Psoas muscle (tissue), 8 donors: Measurements from ENCODE around the gene CTNNBIP1. TPM values are rescaled to one million over a fixed set of nuclear protein-coding genes. Genes with fewer than 3 reads are reported as not detected.
A peak's percentile ranks its signal among the peaks of the same experiment; 100 is the strongest.

Experiments
- ATAC-seq, 4 donors: fragments of 200-7000 bp; cut with Tn5 transposase; one replicate each; pipeline ENCODE4 v1.9.1; 2020; ENCODE audit warnings: moderate library complexity in 3 of 4, mild to moderate bottlenecking in 2 of 4
- DNase-seq, 2 donors: peaks; one replicate each; pipeline ENCODE4 v3.0.0-alpha.2; 2020
- H3K27ac ChIP-seq: fragments of 200-600 bp; one replicate; pipeline ENCODE4 v1.8.0; 2022
- H3K27me3 ChIP-seq, 3 donors: fragments of 200-600 bp in 1 of 3; one replicate each; pipeline versions ENCODE4 v1.6.1 to v1.8.0; 2013 to 2022; ENCODE audit warnings: low read length in 2 of 3, mild to moderate bottlenecking in 2 of 3, moderate library complexity in 1 of 3; ENCODE audit not compliant: insufficient read depth in 3 of 3
- H3K36me3 ChIP-seq, 2 donors: fragments of 200-600 bp in 1 of 2; one replicate each; pipeline versions ENCODE4 v1.6.1 to v1.8.0; 2013 to 2022; ENCODE audit warnings: low read depth in 1 of 2, mild to moderate bottlenecking in 1 of 2, moderate library complexity in 1 of 2; ENCODE audit not compliant: insufficient read depth in 1 of 2
- H3K4me1 ChIP-seq: fragments of 200-600 bp; one replicate; pipeline ENCODE4 v1.8.0; 2022
- H3K4me3 ChIP-seq: fragments of 200-600 bp; one replicate; pipeline ENCODE4 v1.8.0; 2022; ENCODE audit warnings: mild to moderate bottlenecking
- H3K9me3 ChIP-seq: fragments of 200-600 bp; one replicate; pipeline ENCODE4 v1.8.0; 2022
- CTCF ChIP-seq: fragments of 200-600 bp; IDR thresholded peaks from one replicate; pipeline ENCODE4 v1.8.0; 2022; ENCODE audit warnings: antibody characterized with exemption
- WGBS, 3 donors: extraction: QIAGEN DNeasy Blood & Tissue Kit; methylation state at CpG; one replicate each; pipeline versions ENCODE4 v1.1.6 to v1.1.7; 2013; 5-methylcytosine and 5-hydroxymethylcytosine counted together
- intact Hi-C, 2 donors: fragments of 100-400 bp; cut with DNase I; formaldehyde crosslinking; loops; one replicate each; pipeline versions ENCODE4 v1.11.0 to v1.14.2; 2022
- polyA plus RNA-seq, 3 donors: library from polyadenylated mRNA; stranded (reverse); fragments of 200-250 nt; gene quantifications; one replicate each; pipeline ENCODE4 v1.2.3, GENCODE V29; 2013
- total RNA-seq, 4 donors: library from RNA; stranded (reverse); fragmentation: NEBNext Ultra II Directional in 2 of 4; extraction: Animal tissue kit (Norgen Biotek cat#: 25700) in 2 of 4; gene quantifications; one replicate each; pipeline versions ENCODE4 v1.2.1 to v1.2.4, GENCODE V29; 2021 to 2023
- donor health status: healthy with polysubstance abuse.
- donor health status: DM: no; HTN: no; CAD: no; lungs with moderate emphysema.
- donor health status: Bipolar disorder and iron deficiency.
- donor health status: healthy.
- donor health status: DM: yes; HTN: yes; CAD: no.
- donor health status: DM: no; HTN: no; CAD: no.
- donor health status: DM: no; HTN: no; CAD: no.
- donor health status: DM: yes; HTN: yes; CAD: no.

CTNNBIP1 gene
- total and polyA plus RNA-seq, 7 donors: 5.9 to 18.5 (median 12.7) TPM

GRCh38 chr1:9890224-9890731 is 19.8 kb downstream of the CTNNBIP1 start:
- 32 to 42% (median 34%) methylated on average over 6 of the region's 6 CpGs for whole genome bisulfite sequencing, 3 donors
- DNase-seq (peak; percentile 45 to 74), ATAC-seq (peak; percentile 87 to 93 (median 91))
- no peaks in the 10 kb centered on the region for H3K36me3 ChIP-seq
- intact Hi-C loops: no loop called here
- H3K9me3 ChIP-seq: no peaks in the 10 kb centered on the region
- H3K27me3 ChIP-seq: no peaks in the 10 kb centered on the region
- peak overlapping the region; percentile 69 for H3K27ac ChIP-seq
- peaks cover 16% of the 10 kb centered on the region for H3K4me1 ChIP-seq
- TF ChIP-seq CTCF: no peak
- H3K4me3 ChIP-seq: no peak overlapping the region

DNA sequence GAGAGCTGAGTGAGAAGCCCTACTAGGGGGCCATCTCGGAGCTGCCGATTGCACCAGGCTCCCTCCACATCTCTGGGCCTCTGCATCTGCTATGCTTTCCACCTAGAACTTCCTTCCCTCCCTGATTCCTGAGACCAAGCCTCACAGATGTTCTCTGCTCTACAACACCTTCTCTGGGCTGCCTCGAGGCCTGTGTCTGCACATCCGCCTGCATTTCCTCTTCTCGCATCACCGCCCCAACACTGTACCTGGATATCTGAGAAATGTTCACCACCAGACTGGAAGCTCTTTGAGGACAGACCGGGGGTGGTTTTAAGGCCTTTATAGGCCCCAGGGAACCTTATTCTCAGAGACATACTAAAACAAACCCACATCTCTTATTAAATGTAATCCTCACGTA is 20.7 kb downstream of the CTNNBIP1 start:
- no peaks in the 10 kb centered on the region for H3K36me3 ChIP-seq
- H3K4me1 ChIP-seq: peaks cover 16% of the 10 kb centered on the region
- H3K9me3 ChIP-seq: no peaks in the 10 kb centered on the region
- H3K27me3 ChIP-seq: no peaks in the 10 kb centered on the region
- DNase-seq (peak in 1 of 2 donors; percentile 12), ATAC-seq (no peak)
- H3K4me3 ChIP-seq: no peak overlapping the region
- intact Hi-C loops: no loop called here
- TF ChIP-seq CTCF: no peak
- 79 to 86% (median 84%) methylated on average over 8 of the region's 8 CpGs for WGBS, 3 donors
- peak overlapping the region; percentile 69 for H3K27ac ChIP-seq

DNA sequence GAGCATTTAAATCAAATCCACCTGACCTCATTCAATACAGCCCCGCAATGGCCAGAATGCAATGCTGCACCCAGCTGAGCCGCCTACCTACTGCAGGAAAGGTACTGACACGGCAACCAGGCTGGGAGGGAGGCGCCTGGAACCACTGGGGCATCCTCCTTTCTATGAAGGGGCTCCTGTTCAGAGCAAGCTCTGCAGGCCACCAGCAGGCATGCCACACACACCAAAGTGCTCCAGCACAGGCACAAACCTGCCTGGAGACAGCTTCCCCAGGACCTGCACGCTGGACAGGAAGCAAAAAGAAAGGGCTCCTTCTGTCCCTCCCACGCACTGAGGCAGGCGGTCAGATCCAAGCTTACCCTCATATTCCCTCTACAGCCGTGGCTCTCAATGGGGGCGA is 21.2 kb downstream of the CTNNBIP1 start:
- ATAC-seq: no peak
- Histone ChIP-seq H3K27ac (no peak overlapping the region), H3K9me3 (no peaks in the 10 kb centered on the region)

GRCh38 chr1:9887070-9887469 is 23.0 kb downstream of the CTNNBIP1 start:
- no peaks in the 10 kb centered on the region for H3K36me3 ChIP-seq
- H3K4me3 ChIP-seq: no peak overlapping the region
- H3K27me3 ChIP-seq: no peaks in the 10 kb centered on the region
- 91 to 94% (median 92%) methylated on average over 4 of the region's 4 CpGs for WGBS, 3 donors
- DNase-seq: no peak
- no peaks in the 10 kb centered on the region for H3K9me3 ChIP-seq
- no peak overlapping the region for H3K27ac ChIP-seq
- no peak for TF ChIP-seq CTCF
- intact Hi-C loops: loop anchor here in 1 of 2 donors (2.0 kb wide), 1 partner anchor 32 kb away; no protein-coding TSS in a partner anchor
- H3K4me1 ChIP-seq: peaks cover 16% of the 10 kb centered on the region
- no peak for ATAC-seq

More for the DNA sequence above, 21.2 kb downstream of the CTNNBIP1 start:
- DNase-seq: peak in 1 of 2 donors; percentile 24
- Histone ChIP-seq H3K36me3 (no peaks in the 10 kb centered on the region), H3K27me3 (no peaks in the 10 kb centered on the region), H3K4me1 (peaks cover 16% of the 10 kb centered on the region), H3K4me3 (no peak overlapping the region)
- intact Hi-C loops: no loop called here
- no peak for TF ChIP-seq CTCF
- 79 to 87% (median 85%) methylated on average over 9 of the region's 9 CpGs for WGBS, 3 donors
